Thyroid gland (tissue), 4 donors: Measurements from ENCODE around the gene ATIC.

Source experiments
- POLR2A ChIP-seq, 2 donors: fragments of 450-650 bp; IDR thresholded peaks; one replicate each; pipeline ENCODE4 v1.6.1; 2017; ENCODE audit warnings: antibody characterized with exemption in 2 of 2, mild to moderate bottlenecking in 2 of 2, moderate library complexity in 1 of 2
- TF ChIP-seq, protein P1 (sequence below), 6 experiments: fragments of 200-600 bp in 3 of 6; fragments of 450-650 bp in 3 of 6; sonication (generic) in 3 of 6; IDR thresholded peaks; one replicate each; pipeline ENCODE4 v1.5.1; 2016 to 2019; ENCODE audit warnings: antibody characterized with exemption in 6 of 6, mild to moderate bottlenecking in 2 of 6, inconsistent platforms in 1 of 6, moderate library complexity in 1 of 6

GRCh38 chr2:215365184-215365658, 53.4 kb downstream of the ATIC start:
- TF ChIP-seq, protein P1, sequence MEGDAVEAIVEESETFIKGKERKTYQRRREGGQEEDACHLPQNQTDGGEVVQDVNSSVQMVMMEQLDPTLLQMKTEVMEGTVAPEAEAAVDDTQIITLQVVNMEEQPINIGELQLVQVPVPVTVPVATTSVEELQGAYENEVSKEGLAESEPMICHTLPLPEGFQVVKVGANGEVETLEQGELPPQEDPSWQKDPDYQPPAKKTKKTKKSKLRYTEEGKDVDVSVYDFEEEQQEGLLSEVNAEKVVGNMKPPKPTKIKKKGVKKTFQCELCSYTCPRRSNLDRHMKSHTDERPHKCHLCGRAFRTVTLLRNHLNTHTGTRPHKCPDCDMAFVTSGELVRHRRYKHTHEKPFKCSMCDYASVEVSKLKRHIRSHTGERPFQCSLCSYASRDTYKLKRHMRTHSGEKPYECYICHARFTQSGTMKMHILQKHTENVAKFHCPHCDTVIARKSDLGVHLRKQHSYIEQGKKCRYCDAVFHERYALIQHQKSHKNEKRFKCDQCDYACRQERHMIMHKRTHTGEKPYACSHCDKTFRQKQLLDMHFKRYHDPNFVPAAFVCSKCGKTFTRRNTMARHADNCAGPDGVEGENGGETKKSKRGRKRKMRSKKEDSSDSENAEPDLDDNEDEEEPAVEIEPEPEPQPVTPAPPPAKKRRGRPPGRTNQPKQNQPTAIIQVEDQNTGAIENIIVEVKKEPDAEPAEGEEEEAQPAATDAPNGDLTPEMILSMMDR (IDR thresholded peaks at IDR 0.05), result no peak
- TF ChIP-seq POLR2A (IDR thresholded peaks at IDR 0.05), result no peak
